HK-2 (cell line): ENCODE measurements around the gene ARHGAP6.
A peak's percentile ranks its signal among the peaks of the same experiment; 100 is the strongest.
"Not testable (repeated sequence)": the region's sequence is repeated elsewhere in the genome, so short reads cannot be mapped to it uniquely, and the experiment has no call there.

Source experiments
- DNase-seq: peaks from one replicate; pipeline ENCODE4 v3.0.0-alpha.2; 2018; ENCODE audit not compliant: unreplicated experiment

The ARHGAP6 gene

GRCh38 chrX:11235377-11235776 lies 430.3 kb downstream of the ARHGAP6 start:
- DNase-seq = not testable (repeated sequence)

GRCh38 chrX:11215191-11215921 lies 450.4 kb downstream of the ARHGAP6 start:
- DNase-seq = no peak

GRCh38 chrX:11214346-11215190 lies 451.2 kb downstream of the ARHGAP6 start:
- DNase-seq = no peak

GRCh38 chrX:11212741-11213140 lies 453.0 kb downstream of the ARHGAP6 start:
- DNase-seq = no peak

- no peak for DNase-seq
Observed at GRCh38 chrX:11210415-11210801, 455.3 kb downstream of the ARHGAP6 start.

GRCh38 chrX:11209798-11210414 lies 455.8 kb downstream of the ARHGAP6 start:
- no peak for DNase-seq

GRCh38 chrX:11206716-11207115 lies 459.0 kb downstream of the ARHGAP6 start:
- DNase-seq = no peak

- no peak for DNase-seq
Observed at GRCh38 chrX:11205796-11206195, 459.9 kb downstream of the ARHGAP6 start.

- no peak for DNase-seq
Observed at GRCh38 chrX:11197671-11198070, 468.0 kb downstream of the ARHGAP6 start.

- DNase-seq = no peak
Observed at GRCh38 chrX:11196476-11196875, 469.2 kb downstream of the ARHGAP6 start.

- no peak for DNase-seq
Observed at GRCh38 chrX:11193035-11193469, 472.7 kb downstream of the ARHGAP6 start.

- DNase-seq = no peak
Observed at GRCh38 chrX:11190745-11191510, 474.8 kb downstream of the ARHGAP6 start.

GRCh38 chrX:11189097-11189496 lies 476.6 kb downstream of the ARHGAP6 start:
- DNase-seq = no peak

GRCh38 chrX:11188664-11189063 lies 477.1 kb downstream of the ARHGAP6 start:
- DNase-seq = peak; percentile 18

GRCh38 chrX:11187001-11187400 lies 478.7 kb downstream of the ARHGAP6 start:
- no peak for DNase-seq

- no peak for DNase-seq
Observed at GRCh38 chrX:11185861-11186260, 479.9 kb downstream of the ARHGAP6 start.

GRCh38 chrX:11180571-11180970 lies 485.1 kb downstream of the ARHGAP6 start:
- DNase-seq = no peak

GRCh38 chrX:11172415-11172814 lies 493.3 kb downstream of the ARHGAP6 start:
- DNase-seq = no peak

- no peak for DNase-seq
Observed at GRCh38 chrX:11171956-11172355, 493.8 kb downstream of the ARHGAP6 start.

- DNase-seq = no peak
Observed at GRCh38 chrX:11164433-11164832, 501.3 kb downstream of the ARHGAP6 start.

GRCh38 chrX:11159149-11159548 lies 506.6 kb downstream of the ARHGAP6 start:
- DNase-seq = no peak
